Measurements from ENCODE around the gene AP3S1. TPM values are rescaled to one million over a fixed set of nuclear protein-coding genes. Genes with fewer than 3 reads are reported as not detected.

AP3S1 gene
- polyA plus RNA-seq, 1 donor: 121 TPM

Other genes starting within 250 kb of the AP3S1 start
- gene TICAM2, start 239.5 kb upstream of the AP3S1 start, polyA plus RNA-seq: 2.9 TPM
- 107 TPM for gene TMED7, start 215.9 kb upstream of the AP3S1 start, polyA plus RNA-seq
- gene CDO1, start 25.3 kb upstream of the AP3S1 start, polyA plus RNA-seq: 5.7 TPM
- 74.4 TPM for gene ATG12, start 370 bp upstream of the AP3S1 start, polyA plus RNA-seq
- gene LVRN, start 120.5 kb downstream of the AP3S1 start, polyA plus RNA-seq: 0.27 TPM
- gene ARL14EPL, start 190.5 kb downstream of the AP3S1 start, polyA plus RNA-seq: not detected
- 58.6 TPM for gene COMMD10, start 243.1 kb downstream of the AP3S1 start, polyA plus RNA-seq